ENCODE data around the gene ACAA1. TPM values are rescaled to one million over a fixed set of nuclear protein-coding genes. Genes with fewer than 3 reads are reported as not detected.

The ACAA1 gene
- total RNA-seq, 1 experiment from 2014 or later: 44.3 TPM

DNA sequence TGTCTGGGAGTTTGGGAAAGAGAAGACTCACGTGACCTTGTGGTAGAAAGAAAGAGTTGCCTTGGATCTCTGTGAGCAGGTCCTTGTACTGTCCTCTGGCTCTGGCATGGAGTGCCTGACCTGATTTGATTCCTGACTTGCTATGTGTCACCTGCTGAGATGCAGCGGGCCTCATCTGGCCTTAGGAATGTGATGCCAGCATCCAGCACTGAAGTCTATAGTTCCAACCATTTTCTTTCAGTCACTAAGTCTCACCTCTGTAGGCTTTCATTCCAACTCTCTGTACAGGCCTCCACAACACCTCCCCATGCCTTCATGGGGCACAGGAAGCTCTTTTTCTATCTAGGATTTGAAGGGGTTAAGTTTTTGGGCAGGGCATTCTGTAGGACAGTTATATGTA is 16.3 kb upstream of the ACAA1 start:
- H3K79me2 ChIP-seq (ENCODE audit: insufficient read depth, low read length): no peaks in the 10 kb centered on the region

More for the DNA sequence above, 16.3 kb upstream of the ACAA1 start:
- Histone ChIP-seq H3K18ac (ENCODE audit: insufficient read length, low read depth, low read length) (peak overlapping the region; percentile 14), H3K56ac (ENCODE audit: insufficient read length, low read depth, low read length) (no peak overlapping the region), H3K9ac (ENCODE audit: extremely low read depth, insufficient read length, low read length) (no peak overlapping the region), H3K27me3 (ENCODE audit: insufficient read depth, low read length) (no peaks in the 10 kb centered on the region), H4K8ac (replicated peaks; ENCODE audit: insufficient read length, low read depth, low read length) (no peak overlapping the region), H3K23me2 (ENCODE audit: insufficient read length, low read depth, low read length, poor library complexity, severe bottlenecking) (no peaks in the 10 kb centered on the region), H2AFZ (ENCODE audit: low read length) (no peak overlapping the region), H4K20me1 (ENCODE audit: control insufficient read depth, insufficient read depth, insufficient read length) (no peaks in the 10 kb centered on the region), H3K79me1 (ENCODE audit: insufficient read depth, low read depth, low read length, poor library complexity, severe bottlenecking) (no peaks in the 10 kb centered on the region), H2BK20ac (ENCODE audit: low read depth, low read length, poor library complexity, severe bottlenecking) (no peak overlapping the region), H2BK120ac (ENCODE audit: low read depth, low read length, poor library complexity, severe bottlenecking) (no peak overlapping the region), H3K4ac (ENCODE audit: low read depth, low read length) (no peak overlapping the region), H3K4me2 (ENCODE audit: insufficient read depth, insufficient read length, low read length) (no peak overlapping the region), H3K27ac (ENCODE audit: insufficient read length, low read depth, low read length) (no peak overlapping the region), H2BK12ac (ENCODE audit: insufficient read length, low read depth, low read length) (no peak overlapping the region), H3K9me3 (ENCODE audit: control insufficient read depth, low read depth, low read length) (no peaks in the 10 kb centered on the region), H3K14ac (ENCODE audit: insufficient read depth, low read length) (no peak overlapping the region), H3T11ph (ENCODE audit: low read length) (no peak overlapping the region), H2BK5ac (ENCODE audit: insufficient read length, low read length) (no peak overlapping the region), H2AK5ac (ENCODE audit: insufficient read length, low read length) (no peak overlapping the region), H3K4me1 (ENCODE audit: insufficient read depth, low read length) (no peaks in the 10 kb centered on the region), H2BK15ac (ENCODE audit: low read depth, low read length) (no peak overlapping the region), H4K91ac (ENCODE audit: insufficient read length, low read depth, low read length) (no peak overlapping the region), H4K5ac (ENCODE audit: insufficient read length, low read depth, low read length) (no peak overlapping the region), H3K23ac (ENCODE audit: insufficient read length, low read depth, low read length) (no peak overlapping the region)
- no peak for DNase-seq
- no peaks in the 10 kb centered on the region for H3K36me3 Mint-ChIP-seq (ENCODE audit: insufficient read depth in 1 of 3, low read depth in 3 of 3)
- H3K27ac Mint-ChIP-seq: no peak overlapping the region
- no CpG with 5 or more reads among the region's 2 CpGs for WGBS (ENCODE audit: extremely low coverage, insufficient read length, low lambda C conversion rate)
- H3K4me1 Mint-ChIP-seq: peaks cover 0 to 4% of the 10 kb centered on the region in 2 experiments; a peak in 2 of 4 replicates
- TF ChIP-seq, protein P1, sequence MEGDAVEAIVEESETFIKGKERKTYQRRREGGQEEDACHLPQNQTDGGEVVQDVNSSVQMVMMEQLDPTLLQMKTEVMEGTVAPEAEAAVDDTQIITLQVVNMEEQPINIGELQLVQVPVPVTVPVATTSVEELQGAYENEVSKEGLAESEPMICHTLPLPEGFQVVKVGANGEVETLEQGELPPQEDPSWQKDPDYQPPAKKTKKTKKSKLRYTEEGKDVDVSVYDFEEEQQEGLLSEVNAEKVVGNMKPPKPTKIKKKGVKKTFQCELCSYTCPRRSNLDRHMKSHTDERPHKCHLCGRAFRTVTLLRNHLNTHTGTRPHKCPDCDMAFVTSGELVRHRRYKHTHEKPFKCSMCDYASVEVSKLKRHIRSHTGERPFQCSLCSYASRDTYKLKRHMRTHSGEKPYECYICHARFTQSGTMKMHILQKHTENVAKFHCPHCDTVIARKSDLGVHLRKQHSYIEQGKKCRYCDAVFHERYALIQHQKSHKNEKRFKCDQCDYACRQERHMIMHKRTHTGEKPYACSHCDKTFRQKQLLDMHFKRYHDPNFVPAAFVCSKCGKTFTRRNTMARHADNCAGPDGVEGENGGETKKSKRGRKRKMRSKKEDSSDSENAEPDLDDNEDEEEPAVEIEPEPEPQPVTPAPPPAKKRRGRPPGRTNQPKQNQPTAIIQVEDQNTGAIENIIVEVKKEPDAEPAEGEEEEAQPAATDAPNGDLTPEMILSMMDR (conservative IDR thresholded peaks at IDR 0.05): no peak
- H3K9me3 Mint-ChIP-seq: no peaks in the 10 kb centered on the region
- no peaks in the 10 kb centered on the region; the same call in 1 of the 2 replicates for H3K27me3 Mint-ChIP-seq (ENCODE audit: low read depth)
- H3K4me3 Mint-ChIP-seq: no peak overlapping the region
